Hair follicular keratinocyte (primary cell): Measurements from ENCODE around the gene REG1B. TPM values are rescaled to one million over a fixed set of nuclear protein-coding genes. Genes with fewer than 3 reads are reported as not detected.

Experiments used
- total RNA-seq: library from RNA; depleted of rRNA; stranded (reverse); fragments of >200 nt; gene quantifications from 2 replicates; pipeline ENCODE4 v1.2.3, GENCODE V29; 2015

Gene REG1B, protein sequence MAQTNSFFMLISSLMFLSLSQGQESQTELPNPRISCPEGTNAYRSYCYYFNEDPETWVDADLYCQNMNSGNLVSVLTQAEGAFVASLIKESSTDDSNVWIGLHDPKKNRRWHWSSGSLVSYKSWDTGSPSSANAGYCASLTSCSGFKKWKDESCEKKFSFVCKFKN
- not detected in 2 replicates for total RNA-seq

DNA sequence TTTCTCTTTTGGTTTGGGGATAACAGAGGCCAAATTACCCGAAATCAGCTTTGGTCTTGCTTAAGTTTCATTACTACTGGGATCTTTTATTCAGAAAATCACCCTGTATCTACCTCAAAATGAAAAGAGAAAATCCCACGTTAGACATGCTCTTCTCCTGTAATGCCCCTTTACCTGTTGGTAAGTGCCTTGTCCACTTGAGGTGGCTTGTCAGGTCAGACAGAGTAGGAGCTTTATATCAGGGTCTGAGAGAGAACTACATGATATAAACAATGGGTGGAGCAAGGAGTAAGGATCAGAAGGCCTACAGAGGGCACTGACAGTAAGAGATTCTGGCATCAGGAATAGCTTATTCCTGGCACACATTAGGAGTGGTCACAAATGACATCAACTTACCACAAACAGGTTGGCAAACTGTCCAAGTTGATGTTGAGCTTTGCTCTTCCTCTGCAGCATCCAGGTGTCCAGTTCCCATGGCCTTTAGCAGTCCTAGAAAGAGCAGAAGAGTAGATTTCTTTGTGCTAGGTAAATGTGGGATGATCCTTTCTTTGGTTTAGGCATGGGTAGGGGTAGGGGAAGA lies at the start of gene REG1B:
REG1B (minus strand) TSS at position 209 of the 580 bp plus-strand sequence. CDS start 381 bp downstream, outside the sequence.

DNA sequence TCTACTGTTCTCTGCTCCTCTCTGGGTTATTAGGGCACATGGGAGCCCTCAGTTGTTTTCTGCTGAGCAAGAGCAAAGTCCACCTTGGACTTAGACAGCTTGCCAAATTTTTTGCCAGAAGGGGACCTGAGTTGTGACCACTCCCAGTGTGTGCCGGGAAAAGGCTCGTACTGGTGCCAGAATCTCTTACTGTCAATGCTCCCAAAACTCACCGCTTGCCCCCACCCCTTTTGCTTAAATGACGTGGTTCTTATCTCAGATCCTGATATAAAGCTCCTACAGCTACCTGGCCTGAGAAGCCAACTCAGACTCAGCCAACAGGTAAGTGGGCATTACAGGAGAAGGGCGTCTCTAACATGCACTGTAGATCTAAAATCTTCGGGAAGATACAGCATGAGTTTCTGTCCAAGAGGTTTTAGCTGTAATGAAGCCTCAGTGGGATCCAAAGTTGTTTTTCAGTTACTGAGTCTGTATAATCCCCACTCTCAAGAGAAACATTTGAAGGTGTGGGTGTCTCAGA lies 32.5 kb upstream of the REG1B start, which contains the start of gene REG1A:
REG1A (plus strand) TSS at position 295 of the 520 bp plus-strand sequence. CDS start 374 bp downstream, outside the sequence.

Other genes starting within 250 kb of the REG1B start
- gene REG3G, start 62.3 kb downstream of the REG1B start, total RNA-seq = not detected in 2 replicates
- not detected in 2 replicates for gene REG1A, start 32.5 kb upstream of the REG1B start, total RNA-seq
- not detected in 2 replicates for gene REG3A, start 71.8 kb upstream of the REG1B start, total RNA-seq